Stimulated activated naive CD8-positive, alpha-beta T cell treated with anti-CD3 and anti-CD28 coated beads, Interleukin-15, amount 100 ng/mL, for 72 hours (primary cell): Measurements from ENCODE around the gene EEF1A2.

ENCODE experiments used
- ATAC-seq: fragments of 150-1000 bp; cut with Tn5 transposase; 2 replicates; pipeline ENCODE4 v1.10.0; 2021; ENCODE audit warnings: mild to moderate bottlenecking, moderate library complexity
- DNase-seq, 2 donors: peaks; one replicate each; pipeline ENCODE4 v3.0.0; 2021 to 2022
- H3K27ac Mint-ChIP-seq, 2 donors: one replicate each; pipeline ENCODE4 v1.8.0; 2022; ENCODE audit warnings: mild to moderate bottlenecking in 2 of 2, mixed read lengths in 2 of 2, moderate library complexity in 2 of 2
- H3K27me3 Mint-ChIP-seq: one replicate; pipeline ENCODE4 v1.8.0; 2022; ENCODE audit warnings: mixed read lengths
- H3K4me1 Mint-ChIP-seq: one replicate; pipeline ENCODE4 v1.8.0; 2022; ENCODE audit warnings: mild to moderate bottlenecking, mixed read lengths
- H3K4me3 Mint-ChIP-seq, 2 donors: one replicate each; pipeline ENCODE4 v1.8.0; 2022; ENCODE audit warnings: mild to moderate bottlenecking in 2 of 2, mixed read lengths in 2 of 2, moderate library complexity in 1 of 2
- H3K9me3 Mint-ChIP-seq, 2 donors: one replicate each; pipeline ENCODE4 v1.8.0; 2022; ENCODE audit warnings: mixed read lengths in 2 of 2

Gene EEF1A2

DNA sequence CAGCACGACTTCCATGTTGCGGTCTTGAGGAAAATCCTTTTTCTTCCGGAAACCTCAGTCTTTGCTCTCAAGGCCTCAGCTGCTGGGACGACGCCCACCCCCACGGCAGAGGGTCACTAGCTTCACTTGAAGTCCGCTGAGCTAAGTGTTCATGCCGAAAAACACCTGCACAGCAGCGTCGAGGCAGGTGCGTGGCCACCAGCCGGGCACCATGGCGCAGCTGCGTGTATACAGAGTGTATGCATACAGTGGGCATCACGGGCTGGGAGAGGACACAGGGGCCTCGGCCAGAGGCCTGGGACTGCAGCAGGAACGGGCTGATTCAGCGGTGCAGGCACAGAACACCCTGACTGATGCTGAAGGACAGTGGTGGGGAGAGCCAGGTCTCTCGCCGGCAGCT lies 46.5 kb downstream of the EEF1A2 start:
- ATAC-seq = no peak
- peaks cover 18% of the 10 kb centered on the region for H3K4me1 Mint-ChIP-seq
- H3K4me3 Mint-ChIP-seq = no peak overlapping the region
- no peaks in the 10 kb centered on the region for H3K9me3 Mint-ChIP-seq
- DNase-seq = no peak
- H3K27me3 Mint-ChIP-seq = peaks cover 68% of the 10 kb centered on the region
- no peak overlapping the region for H3K27ac Mint-ChIP-seq

GRCh38 chr20:63451821-63452220 lies 47.1 kb downstream of the EEF1A2 start:
- H3K27me3 Mint-ChIP-seq = peaks cover 72% of the 10 kb centered on the region
- H3K4me3 Mint-ChIP-seq = no peak overlapping the region
- no peak overlapping the region for H3K27ac Mint-ChIP-seq
- peaks cover 17% of the 10 kb centered on the region for H3K4me1 Mint-ChIP-seq
- DNase-seq (no peak), ATAC-seq (no peak)
- H3K9me3 Mint-ChIP-seq = no peaks in the 10 kb centered on the region

- peak; percentile 35 for ATAC-seq
- Mint-ChIP-seq H3K4me1 (peaks cover 21% of the 10 kb centered on the region), H3K27me3 (peaks cover 60% of the 10 kb centered on the region), H3K9me3 (no peaks in the 10 kb centered on the region), H3K27ac (no peak overlapping the region), H3K4me3 (no peak overlapping the region)
- DNase-seq = no peak
These were observed 48.8 kb downstream of the EEF1A2 start for GRCh38 chr20:63449796-63450730.

- H3K27ac Mint-ChIP-seq = no peak overlapping the region
- no peak for ATAC-seq
- DNase-seq = no peak
- no peak overlapping the region for H3K4me3 Mint-ChIP-seq
- no peaks in the 10 kb centered on the region for H3K9me3 Mint-ChIP-seq
- H3K4me1 Mint-ChIP-seq = peaks cover 14% of the 10 kb centered on the region
- peaks cover 50% of the 10 kb centered on the region for H3K27me3 Mint-ChIP-seq
These were observed 49.9 kb downstream of the EEF1A2 start for GRCh38 chr20:63449025-63449424.

DNA sequence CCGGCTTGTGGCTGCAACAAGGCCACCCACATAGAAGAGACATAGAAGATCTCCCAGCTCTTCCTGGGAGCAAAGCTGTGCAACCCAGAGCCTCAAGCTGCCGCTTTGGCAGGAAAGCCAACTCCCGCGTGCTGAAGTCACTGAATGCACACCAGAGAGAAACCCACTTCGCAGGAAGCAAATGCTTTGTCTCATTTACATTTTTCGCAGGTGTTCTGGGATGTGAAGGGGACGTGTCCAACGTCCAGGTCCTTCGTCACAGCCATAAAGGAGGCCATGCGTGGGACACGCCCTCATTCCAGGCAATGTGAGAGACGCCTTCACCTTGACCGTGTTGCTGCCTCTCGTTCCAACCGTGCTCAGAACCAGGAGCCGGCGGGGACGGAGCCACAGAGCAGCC lies 50.9 kb downstream of the EEF1A2 start:
- Mint-ChIP-seq H3K27me3 (peaks cover 40% of the 10 kb centered on the region), H3K4me3 (no peak overlapping the region), H3K27ac (no peak overlapping the region), H3K4me1 (peaks cover 5% of the 10 kb centered on the region), H3K9me3 (peaks cover 5 to 6% of the 10 kb centered on the region in 2 donors)
- ATAC-seq = no peak
- no peak for DNase-seq

GRCh38 chr20:63447320-63447719 lies 51.6 kb downstream of the EEF1A2 start:
- ATAC-seq = no peak
- Mint-ChIP-seq H3K9me3 (peaks cover 9 to 13% of the 10 kb centered on the region in 2 donors), H3K4me1 (peaks cover 9% of the 10 kb centered on the region), H3K4me3 (no peak overlapping the region), H3K27me3 (peaks cover 37% of the 10 kb centered on the region), H3K27ac (peak overlapping the region in 1 of 2 donors; percentile 23)
- DNase-seq = no peak

DNA sequence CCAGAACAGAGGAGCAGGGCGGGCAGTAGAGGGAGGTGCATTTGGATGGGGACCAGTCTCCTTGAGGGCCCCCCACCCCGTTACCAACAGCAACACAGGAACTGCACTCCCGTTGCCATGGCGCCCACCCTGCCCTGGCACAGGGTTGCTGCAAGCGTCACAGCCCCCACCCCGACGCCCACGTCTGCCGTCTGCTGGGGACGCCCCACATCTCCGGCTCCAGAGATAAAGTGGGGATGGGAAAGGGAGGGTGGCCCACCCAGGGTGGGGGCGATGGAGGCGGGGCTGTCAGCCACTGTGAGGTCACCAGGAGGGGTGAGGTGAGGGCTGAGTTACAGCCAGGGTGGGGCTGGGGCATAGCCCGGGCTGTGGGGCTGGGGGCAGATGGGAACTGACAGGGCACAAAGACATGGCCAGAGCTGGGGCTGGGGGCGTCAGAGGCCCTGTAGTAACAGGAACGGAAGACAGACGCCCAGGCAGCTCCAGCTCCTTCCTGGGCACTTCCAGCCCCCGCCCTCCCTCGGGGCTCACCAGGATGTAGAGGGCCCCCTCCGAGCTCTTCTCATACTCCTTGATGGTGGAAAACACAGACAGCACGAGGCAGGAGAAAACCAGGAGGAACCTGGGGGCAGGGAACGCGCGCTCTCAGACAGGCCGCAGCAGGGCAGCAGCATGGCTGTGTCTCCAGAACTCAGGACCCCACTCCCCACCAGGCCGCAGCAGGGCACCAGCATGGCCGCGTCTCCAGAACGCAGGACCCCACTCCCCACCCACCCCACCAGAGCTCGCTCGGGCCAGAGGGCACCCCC lies 52.5 kb downstream of the EEF1A2 start:
- peaks cover 30% of the 10 kb centered on the region for H3K27me3 Mint-ChIP-seq
- DNase-seq (no peak), ATAC-seq (no peak)
- peaks cover 18% of the 10 kb centered on the region for H3K4me1 Mint-ChIP-seq
- H3K27ac Mint-ChIP-seq = no peak overlapping the region
- no peak overlapping the region for H3K4me3 Mint-ChIP-seq
- H3K9me3 Mint-ChIP-seq = peaks cover 9 to 16% of the 10 kb centered on the region in 2 donors

DNA sequence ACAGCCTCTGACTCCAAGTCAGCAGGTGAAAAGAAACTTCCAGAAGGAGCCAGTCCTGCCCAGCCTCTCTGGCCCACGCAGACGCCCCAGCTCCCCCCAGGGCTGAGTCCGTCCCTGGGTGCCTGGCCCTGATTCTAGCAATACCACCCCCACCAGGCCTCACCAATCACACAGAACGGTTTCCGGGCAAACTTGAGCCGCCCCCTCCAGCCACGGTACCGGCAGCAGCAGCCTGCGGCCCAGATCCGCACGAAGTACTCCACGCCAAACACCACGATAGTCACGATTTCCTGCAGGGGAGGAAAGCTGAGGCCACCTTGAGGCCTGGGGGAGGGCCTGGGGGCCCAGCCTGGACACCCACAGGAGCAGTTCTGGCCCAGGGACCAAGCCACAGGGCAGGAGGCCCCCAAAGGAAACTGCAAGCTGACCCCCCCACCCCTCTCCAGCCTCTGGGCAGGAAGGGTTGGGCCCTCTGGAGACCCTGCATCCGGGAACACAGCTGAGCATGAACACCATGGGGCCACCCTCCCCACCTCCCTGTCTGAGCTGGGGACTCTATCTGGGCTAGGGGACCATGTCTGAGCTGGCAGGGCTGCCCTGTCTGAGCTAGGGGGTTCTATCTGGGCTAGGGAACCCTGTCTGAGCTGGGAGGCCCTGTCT lies 53.7 kb downstream of the EEF1A2 start:
- Mint-ChIP-seq H3K9me3 (peaks cover 9 to 16% of the 10 kb centered on the region in 2 donors), H3K4me3 (no peak overlapping the region), H3K27me3 (peaks cover 35% of the 10 kb centered on the region), H3K27ac (no peak overlapping the region), H3K4me1 (peaks cover 30% of the 10 kb centered on the region)
- ATAC-seq (no peak), DNase-seq (no peak)

DNA sequence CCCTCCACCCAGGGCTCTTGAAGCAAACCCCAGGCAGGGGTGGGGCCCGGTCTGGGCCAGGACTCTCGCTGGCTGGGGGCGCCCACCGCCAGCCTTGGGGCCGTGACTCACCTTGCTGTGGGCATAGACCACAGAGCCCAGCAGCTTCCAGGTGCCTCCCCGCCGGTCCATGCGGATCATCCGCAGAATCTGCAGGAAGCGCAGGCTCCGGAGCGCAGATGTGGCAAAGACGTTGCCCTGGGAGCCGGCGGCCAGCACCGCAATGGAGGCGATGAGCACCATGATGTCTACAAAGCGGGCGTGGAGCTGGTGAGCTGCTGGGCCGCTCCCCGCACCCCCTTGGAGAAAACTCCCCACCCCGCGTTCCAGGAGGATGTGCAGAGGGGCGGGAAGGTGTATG lies 54.3 kb downstream of the EEF1A2 start:
- no peak for ATAC-seq
- Mint-ChIP-seq H3K4me3 (no peak overlapping the region), H3K27ac (peak overlapping the region in 1 of 2 donors; percentile 12), H3K27me3 (peaks cover 41% of the 10 kb centered on the region), H3K9me3 (peaks cover 9 to 16% of the 10 kb centered on the region in 2 donors), H3K4me1 (peaks cover 31% of the 10 kb centered on the region)
- DNase-seq = no peak

DNA sequence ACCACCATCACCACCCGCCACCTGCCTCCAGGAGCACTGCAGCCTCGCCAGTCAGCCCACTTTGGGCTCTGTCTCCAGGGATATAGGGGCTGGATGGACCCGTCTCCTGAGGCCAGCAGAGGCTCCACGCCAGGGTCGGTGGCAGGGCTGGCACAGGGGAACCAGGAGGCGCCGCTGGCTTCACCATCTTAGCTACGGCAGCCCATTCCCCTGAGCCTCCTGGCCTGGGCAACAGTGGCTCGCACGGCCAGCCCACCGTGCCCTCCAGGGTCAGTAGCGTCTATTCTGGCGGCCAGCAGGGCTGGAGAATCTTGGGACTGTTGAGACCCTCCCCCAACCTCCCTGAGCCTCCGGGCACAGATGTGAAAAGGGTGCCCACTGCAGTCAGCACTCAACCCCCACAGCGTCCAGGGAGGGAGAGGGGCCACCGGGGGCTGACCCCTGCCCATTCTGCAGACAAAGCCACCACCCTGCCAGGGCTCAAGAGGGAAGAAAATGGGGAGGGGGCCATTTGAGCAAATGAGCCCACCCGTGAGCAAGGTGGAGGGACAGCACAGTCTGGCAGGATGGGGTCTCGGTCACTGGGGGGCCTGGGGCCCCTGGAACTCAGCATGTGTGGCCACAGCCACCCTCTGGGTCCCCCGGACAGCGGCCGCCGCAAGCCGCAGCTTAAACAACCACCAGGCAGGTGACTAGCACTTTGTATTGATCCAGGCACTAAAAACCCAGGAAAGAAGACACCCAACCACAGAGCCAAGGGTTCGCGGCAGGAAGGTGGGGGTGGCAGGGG lies 55.1 kb downstream of the EEF1A2 start:
- ATAC-seq (no peak), DNase-seq (no peak)
- Mint-ChIP-seq H3K4me1 (peaks cover 31% of the 10 kb centered on the region), H3K4me3 (peak overlapping the region in 1 of 2 donors; percentile 31), H3K27ac (no peak overlapping the region), H3K9me3 (peaks cover 9 to 16% of the 10 kb centered on the region in 2 donors), H3K27me3 (peaks cover 41% of the 10 kb centered on the region)

DNA sequence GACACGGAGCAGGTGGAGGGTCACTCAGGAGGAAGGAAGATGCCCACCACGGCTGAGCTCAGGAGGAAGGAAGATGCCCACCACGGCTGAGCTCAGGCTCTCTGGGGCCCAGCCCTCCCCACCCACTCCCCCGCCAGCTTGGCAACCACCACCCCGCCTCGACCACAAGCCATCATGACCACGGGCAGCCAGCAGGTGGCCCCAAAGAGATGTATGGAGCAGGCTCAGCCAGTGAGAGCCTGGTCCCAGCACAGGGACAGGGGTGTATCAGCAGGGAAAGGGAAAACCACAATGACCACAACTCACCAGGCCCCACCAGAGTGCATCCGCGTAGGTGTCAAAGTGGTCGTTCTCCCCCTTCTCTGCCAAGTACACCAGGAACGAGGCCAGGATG lies 56.8 kb downstream of the EEF1A2 start:
- peak overlapping the region; percentile 69 to 75 for H3K4me3 Mint-ChIP-seq
- peaks cover 9 to 16% of the 10 kb centered on the region in 2 donors for H3K9me3 Mint-ChIP-seq
- H3K27me3 Mint-ChIP-seq = peaks cover 36% of the 10 kb centered on the region
- H3K4me1 Mint-ChIP-seq = peaks cover 31% of the 10 kb centered on the region
- peak overlapping the region; percentile 70 to 96 for H3K27ac Mint-ChIP-seq
- DNase-seq = peak; percentile 78 to 81
- peak; percentile 52 for ATAC-seq

DNA sequence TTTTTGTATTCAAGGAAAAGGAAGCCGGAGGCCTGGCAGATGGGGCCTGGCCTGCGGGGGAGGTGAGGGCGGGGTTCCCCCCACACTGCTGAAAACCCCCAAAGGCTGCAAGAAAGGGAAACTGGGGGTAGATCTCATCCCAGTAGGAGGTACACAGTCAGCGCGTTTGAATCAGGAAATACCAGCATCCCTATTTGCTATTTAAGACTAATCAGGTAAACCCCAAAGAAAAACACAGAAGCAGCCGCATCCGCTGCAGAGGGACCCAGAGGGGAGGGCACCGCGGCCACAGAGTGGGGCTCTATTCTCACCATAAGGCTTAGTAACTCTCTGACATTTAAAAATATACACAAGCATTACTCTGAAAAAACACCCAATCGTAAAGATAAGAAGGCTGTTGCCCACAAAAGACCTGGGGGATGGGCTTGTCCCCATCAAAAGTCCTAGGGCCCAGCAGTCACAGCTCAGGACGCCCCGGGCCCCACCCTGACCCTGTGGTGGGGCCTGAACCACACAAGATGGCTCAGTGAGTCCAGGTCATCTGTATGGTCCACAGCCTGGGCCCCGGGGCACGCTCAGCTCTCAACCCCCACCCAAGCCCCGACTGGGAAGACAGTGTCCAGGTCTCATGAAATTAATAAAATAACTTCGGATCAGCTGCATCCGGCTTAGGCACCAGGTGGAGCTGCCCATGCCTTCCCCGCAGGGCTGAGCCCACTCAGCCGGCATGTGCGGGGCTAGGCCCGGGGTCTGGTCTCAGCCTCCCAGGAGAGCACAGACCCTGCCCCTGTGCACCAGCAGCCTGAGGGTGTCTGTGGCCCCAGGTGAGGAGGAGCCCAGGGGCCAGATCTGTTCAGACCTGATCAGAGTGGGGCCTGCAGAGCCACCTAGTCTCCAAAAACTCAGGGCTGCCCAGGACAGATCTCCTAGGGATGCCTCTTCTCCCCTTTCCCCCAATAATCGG lies 57.5 kb downstream of the EEF1A2 start:
- peaks cover 36% of the 10 kb centered on the region for H3K27me3 Mint-ChIP-seq

GRCh38 chr20:63440366-63440955 lies 58.4 kb downstream of the EEF1A2 start:
- H3K4me3 Mint-ChIP-seq = peak overlapping the region in 1 of 2 donors; percentile 35
- peaks cover 33% of the 10 kb centered on the region for H3K4me1 Mint-ChIP-seq
- peaks cover 9 to 16% of the 10 kb centered on the region in 2 donors for H3K9me3 Mint-ChIP-seq
- no peak overlapping the region for H3K27ac Mint-ChIP-seq
- peaks cover 40% of the 10 kb centered on the region for H3K27me3 Mint-ChIP-seq
- DNase-seq (no peak), ATAC-seq (no peak)

More for the DNA sequence above, 57.5 kb downstream of the EEF1A2 start:
- Mint-ChIP-seq H3K9me3 (peaks cover 9 to 16% of the 10 kb centered on the region in 2 donors), H3K27ac (peak overlapping the region in 1 of 2 donors; percentile 38), H3K4me1 (peaks cover 31% of the 10 kb centered on the region), H3K4me3 (peak overlapping the region; percentile 69 to 75)
- ATAC-seq = peak; percentile 89
- peak; percentile 74 to 89 for DNase-seq
